Muscle layer of colon (tissue), 2 donors: ENCODE measurements around the gene CDKAL1.

Source experiments
- H3K27ac ChIP-seq: one replicate; pipeline ENCODE4 v1.7.0; 2013; ENCODE audit warnings: low read depth, mild to moderate bottlenecking, low read length, moderate library complexity
- H3K27me3 ChIP-seq, 2 donors: one replicate each; pipeline ENCODE4 v1.7.0; 2013; ENCODE audit warnings: low read length in 2 of 2, mild to moderate bottlenecking in 2 of 2; ENCODE audit not compliant: insufficient read depth in 2 of 2, control insufficient read depth in 1 of 2
- H3K36me3 ChIP-seq: one replicate; pipeline ENCODE4 v1.7.0; 2013; ENCODE audit warnings: mild to moderate bottlenecking, low read length; ENCODE audit not compliant: insufficient read depth
- H3K4me1 ChIP-seq: one replicate; pipeline ENCODE4 v1.7.0; 2013; ENCODE audit warnings: mild to moderate bottlenecking, low read length; ENCODE audit not compliant: insufficient read depth
- H3K4me3 ChIP-seq, 2 donors: one replicate each; pipeline ENCODE4 v1.7.0; 2013; ENCODE audit warnings: low read length in 2 of 2, low read depth in 1 of 2, mild to moderate bottlenecking in 1 of 2, moderate library complexity in 1 of 2
- H3K9ac ChIP-seq: one replicate; pipeline ENCODE4 v1.7.0; 2013; ENCODE audit warnings: low read length
- H3K9me3 ChIP-seq: one replicate; pipeline ENCODE4 v1.7.0; 2013; ENCODE audit warnings: mild to moderate bottlenecking, low read length
- donor health status: abdominal sarcoma.
- donor health status: Adenocarcinoma of cecum.

The CDKAL1 gene

GRCh38 chr6:21265730-21266044 lies 731.4 kb downstream of the CDKAL1 start:
- no peaks in the 10 kb centered on the region for H3K9me3 ChIP-seq
- H3K4me1 ChIP-seq: no peaks in the 10 kb centered on the region
- H3K4me3 ChIP-seq: no peak overlapping the region
- H3K36me3 ChIP-seq: no peaks in the 10 kb centered on the region
- no peaks in the 10 kb centered on the region for H3K27me3 ChIP-seq
- no peak overlapping the region for H3K27ac ChIP-seq
- H3K9ac ChIP-seq: no peak overlapping the region

DNA sequence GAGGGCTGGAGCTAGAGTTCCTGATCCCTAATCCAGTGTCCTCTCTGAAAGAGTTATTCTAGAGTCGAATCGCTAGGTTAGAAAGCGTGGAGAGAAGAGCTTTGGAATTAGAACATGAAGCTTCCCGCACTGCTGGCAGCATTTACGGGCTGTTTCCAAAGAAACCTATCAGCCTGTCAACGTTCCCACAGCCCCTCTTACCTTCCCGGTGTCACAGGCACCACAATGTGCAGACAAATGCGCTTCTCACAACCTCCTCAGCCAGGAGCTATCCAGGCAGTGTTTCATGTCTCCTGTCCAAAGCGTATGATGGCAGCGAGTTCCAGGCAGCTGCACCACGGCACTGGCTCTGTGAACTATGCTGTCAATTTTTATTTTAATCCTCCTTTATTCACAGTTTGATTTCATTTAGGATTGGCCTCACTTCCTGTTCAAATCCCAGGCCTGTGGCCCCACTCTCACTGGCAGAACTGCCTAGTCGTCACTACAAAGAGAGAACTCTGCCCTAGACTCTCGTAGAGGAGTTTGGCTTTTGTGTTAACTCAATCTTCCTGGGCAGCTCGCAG lies 736.5 kb downstream of the CDKAL1 start:
- Histone ChIP-seq H3K9ac (no peak overlapping the region), H3K9me3 (no peaks in the 10 kb centered on the region), H3K27me3 (no peaks in the 10 kb centered on the region), H3K27ac (no peak overlapping the region), H3K36me3 (no peaks in the 10 kb centered on the region), H3K4me1 (no peaks in the 10 kb centered on the region), H3K4me3 (no peak overlapping the region)

- Histone ChIP-seq H3K27ac (no peak overlapping the region), H3K9me3 (no peaks in the 10 kb centered on the region), H3K27me3 (no peaks in the 10 kb centered on the region), H3K4me1 (no peaks in the 10 kb centered on the region), H3K4me3 (no peak overlapping the region), H3K9ac (no peak overlapping the region), H3K36me3 (no peaks in the 10 kb centered on the region)
These were observed 737.3 kb downstream of the CDKAL1 start for GRCh38 chr6:21271428-21272155.

DNA sequence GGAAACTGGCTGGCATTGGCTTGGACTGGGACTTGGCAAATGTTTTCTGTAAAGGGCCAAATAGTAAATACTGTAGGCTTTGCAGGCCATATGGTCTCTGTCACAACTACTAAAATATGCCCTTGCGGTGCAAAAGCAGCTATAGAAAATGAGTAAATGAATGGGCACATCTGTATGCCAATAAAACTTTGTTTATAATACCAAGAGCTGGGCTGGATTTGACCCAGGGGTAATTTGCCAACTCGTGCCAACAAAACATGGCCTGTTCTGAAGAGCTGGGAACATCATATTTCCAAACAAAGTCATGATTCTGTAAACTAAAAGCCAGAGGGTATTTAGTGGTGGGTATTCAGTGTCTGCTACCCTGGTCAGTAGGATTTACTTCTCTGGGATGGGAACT lies 739.2 kb downstream of the CDKAL1 start:
- Histone ChIP-seq H3K4me1 (no peaks in the 10 kb centered on the region), H3K9ac (no peak overlapping the region), H3K27ac (no peak overlapping the region), H3K27me3 (no peaks in the 10 kb centered on the region), H3K36me3 (no peaks in the 10 kb centered on the region), H3K9me3 (no peaks in the 10 kb centered on the region), H3K4me3 (no peak overlapping the region)

- Histone ChIP-seq H3K9ac (no peak overlapping the region), H3K9me3 (no peaks in the 10 kb centered on the region), H3K4me1 (no peaks in the 10 kb centered on the region), H3K36me3 (no peaks in the 10 kb centered on the region), H3K4me3 (no peak overlapping the region), H3K27ac (no peak overlapping the region), H3K27me3 (no peaks in the 10 kb centered on the region)
These were observed 740.6 kb downstream of the CDKAL1 start for GRCh38 chr6:21274851-21275250.

DNA sequence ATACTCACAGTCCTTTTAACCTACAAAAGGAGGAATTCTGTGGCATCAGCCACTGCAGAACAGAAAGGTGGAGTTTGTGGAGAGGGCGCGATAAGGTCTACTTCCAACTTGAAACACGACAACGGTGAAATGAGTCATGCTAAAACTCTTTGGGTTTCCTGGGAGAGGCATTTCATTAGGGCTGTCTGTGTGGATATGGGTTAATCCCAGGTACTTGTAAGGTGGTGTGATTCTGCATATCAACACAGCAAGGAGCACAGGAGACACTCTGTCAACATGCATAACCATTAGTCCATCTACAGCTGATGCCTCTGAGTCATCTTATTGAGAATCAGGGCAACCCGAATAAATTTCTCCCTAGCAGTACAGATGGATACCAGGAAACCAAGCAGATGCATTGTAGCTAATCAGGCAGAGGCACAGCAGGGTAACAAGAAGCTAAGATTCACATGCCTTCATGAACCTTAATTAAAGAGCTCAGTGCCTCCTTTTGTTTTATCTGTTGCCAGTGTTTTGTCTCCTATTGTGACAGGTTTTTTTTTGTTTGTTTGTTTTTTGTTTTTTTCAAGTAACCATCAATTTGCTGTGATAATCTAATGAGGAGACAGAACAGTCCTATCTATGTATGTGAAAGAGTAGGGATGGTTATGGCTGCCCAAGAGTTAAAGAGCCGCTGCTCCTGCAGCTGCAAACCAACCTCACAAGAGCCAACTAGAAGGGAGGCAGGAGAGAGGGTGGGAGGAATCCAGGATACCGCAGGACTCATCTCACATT lies 743.5 kb downstream of the CDKAL1 start:
- no peaks in the 10 kb centered on the region for H3K9me3 ChIP-seq
- no peaks in the 10 kb centered on the region for H3K4me1 ChIP-seq
- H3K9ac ChIP-seq: no peak overlapping the region
- H3K27ac ChIP-seq: no peak overlapping the region
- no peaks in the 10 kb centered on the region for H3K27me3 ChIP-seq
- H3K4me3 ChIP-seq: no peak overlapping the region
- no peaks in the 10 kb centered on the region for H3K36me3 ChIP-seq

- Histone ChIP-seq H3K4me3 (no peak overlapping the region), H3K27me3 (no peaks in the 10 kb centered on the region), H3K9me3 (no peaks in the 10 kb centered on the region), H3K36me3 (no peaks in the 10 kb centered on the region), H3K4me1 (no peaks in the 10 kb centered on the region), H3K27ac (no peak overlapping the region), H3K9ac (no peak overlapping the region)
These were observed 744.1 kb downstream of the CDKAL1 start for GRCh38 chr6:21278375-21278745.

DNA sequence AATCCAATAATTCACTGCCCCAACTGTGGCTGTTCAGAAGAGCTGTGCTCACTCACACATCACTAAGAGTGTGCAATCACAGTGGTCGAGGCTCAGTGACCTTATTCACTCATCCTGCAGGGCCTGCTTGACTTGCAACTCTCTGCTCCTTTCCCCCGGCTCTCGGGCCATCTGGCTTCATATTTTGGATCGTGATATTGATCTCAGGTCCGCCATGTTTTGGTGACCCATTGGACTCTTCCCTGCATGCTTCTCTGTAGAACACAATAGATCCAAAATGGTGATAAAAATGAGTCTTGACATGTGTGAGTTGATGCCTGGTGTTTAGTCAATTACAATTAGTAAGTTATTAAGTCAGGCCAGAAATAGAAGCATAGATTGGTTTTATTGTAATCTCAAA lies 745.4 kb downstream of the CDKAL1 start:
- Histone ChIP-seq H3K9me3 (no peaks in the 10 kb centered on the region), H3K4me3 (no peak overlapping the region), H3K36me3 (no peaks in the 10 kb centered on the region), H3K9ac (no peak overlapping the region), H3K4me1 (no peaks in the 10 kb centered on the region), H3K27ac (no peak overlapping the region), H3K27me3 (no peaks in the 10 kb centered on the region)

- no peaks in the 10 kb centered on the region for H3K9me3 ChIP-seq
- H3K36me3 ChIP-seq: no peaks in the 10 kb centered on the region
- H3K4me3 ChIP-seq: no peak overlapping the region
- no peaks in the 10 kb centered on the region for H3K4me1 ChIP-seq
- H3K9ac ChIP-seq: no peak overlapping the region
- no peak overlapping the region for H3K27ac ChIP-seq
- no peaks in the 10 kb centered on the region for H3K27me3 ChIP-seq
These were observed 747.1 kb downstream of the CDKAL1 start for GRCh38 chr6:21281366-21281765.
